HS-5 (cell line): Measurements from ENCODE around the gene CCDC188.

Experiments
- DNase-seq: peaks from one replicate; pipeline ENCODE4 v3.0.0-alpha.2; 2012; ENCODE audit warnings: low read depth

Gene CCDC188

GRCh38 chr22:20105456-20106204, 45.2 kb downstream of the CCDC188 start:
- no peak for DNase-seq

GRCh38 chr22:20102203-20102780, 48.6 kb downstream of the CCDC188 start:
- no peak for DNase-seq

DNA sequence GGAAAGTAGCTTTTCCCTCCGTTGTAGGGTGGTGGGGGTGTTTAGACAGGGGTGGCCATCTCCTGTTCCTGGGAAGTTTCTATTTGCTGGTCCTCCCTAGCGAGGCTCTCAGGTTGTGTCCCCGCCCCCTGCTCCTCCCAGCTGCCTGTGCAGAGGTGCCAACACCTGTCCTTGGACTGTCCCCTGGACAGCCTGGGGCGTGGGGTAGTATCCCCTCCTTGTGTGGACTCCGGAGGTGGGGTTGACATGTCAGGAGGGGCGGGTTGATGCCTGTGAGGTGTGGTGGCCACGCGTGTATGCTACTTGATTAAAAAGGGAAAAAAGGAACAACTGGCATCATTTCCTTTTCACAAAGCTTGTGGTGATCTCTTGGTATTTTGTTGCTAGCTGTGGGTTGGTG, 49.2 kb downstream of the CCDC188 start:
- DNase-seq: no peak

GRCh38 chr22:20099099-20099711, 51.6 kb downstream of the CCDC188 start:
- no peak for DNase-seq
